Measurements from ENCODE around the gene COPB2.

The COPB2 gene

GRCh38 chr3:139355476-139355875 lies 34.0 kb downstream of the COPB2 start:
- no peak for TF ChIP-seq CTCF (IDR thresholded peaks at IDR 0.05; ENCODE audit: insufficient read depth, low read depth, low read length, missing control alignments)
- DNase-seq (ENCODE audit: low read depth) = no peak
- H3K4me3 ChIP-seq (ENCODE audit: low read depth, low read length) = no peak overlapping the region

- DNase-seq (ENCODE audit: low read depth) = no peak
- no peak overlapping the region for H3K4me3 ChIP-seq (ENCODE audit: low read depth, low read length)
- no peak for TF ChIP-seq CTCF (IDR thresholded peaks at IDR 0.05; ENCODE audit: insufficient read depth, low read depth, low read length, missing control alignments)
Measured at GRCh38 chr3:139354661-139355060, 34.8 kb downstream of the COPB2 start.

- H3K4me3 ChIP-seq (ENCODE audit: low read depth, low read length) = no peak overlapping the region
- TF ChIP-seq CTCF (IDR thresholded peaks at IDR 0.05; ENCODE audit: insufficient read depth, low read depth, low read length, missing control alignments) = peak; percentile 22
- DNase-seq (ENCODE audit: low read depth) = peak; percentile 23
Measured at GRCh38 chr3:139353920-139354556, 35.4 kb downstream of the COPB2 start.

- no peak overlapping the region for H3K4me3 ChIP-seq (ENCODE audit: low read depth, low read length)
- TF ChIP-seq CTCF (IDR thresholded peaks at IDR 0.05; ENCODE audit: insufficient read depth, low read depth, low read length, missing control alignments) = no peak
- no peak for DNase-seq (ENCODE audit: low read depth)
Measured at GRCh38 chr3:139346771-139347170, 42.7 kb downstream of the COPB2 start.

GRCh38 chr3:139343895-139344856 lies 45.3 kb downstream of the COPB2 start, which contains the start of gene MRPS22:
Gene MRPS22, plus strand, starts transcription at chr3:139344020. Its CDS starts 7 bp downstream, at chr3:139344027.
- peak within 1 kb of the TSS; percentile 81 for H3K4me3 ChIP-seq (ENCODE audit: low read depth, low read length)
- no peak for TF ChIP-seq CTCF (IDR thresholded peaks at IDR 0.05; ENCODE audit: insufficient read depth, low read depth, low read length, missing control alignments)
- peak; percentile 92 for DNase-seq (ENCODE audit: low read depth)

GRCh38 chr3:139342054-139342453 lies 47.4 kb downstream of the COPB2 start:
- no peak for DNase-seq (ENCODE audit: low read depth)
- no peak for TF ChIP-seq CTCF (IDR thresholded peaks at IDR 0.05; ENCODE audit: insufficient read depth, low read depth, low read length, missing control alignments)

More at GRCh38 chr3:139342054-139342453, 47.4 kb downstream of the COPB2 start:
- H3K4me3 ChIP-seq (ENCODE audit: low read depth, low read length) = no peak overlapping the region

Data from GM12865 (cell line).